ENCODE measurements around the gene TTBK1. TPM values are rescaled to one million over a fixed set of nuclear protein-coding genes. Genes with fewer than 3 reads are reported as not detected.
A peak's percentile ranks its signal among the peaks of the same experiment; 100 is the strongest.

The TTBK1 gene
- total and polyA plus RNA-seq, 7 donors, result under 0.01 to 0.55 (median 0.25) TPM; not detected in 1

DNA sequence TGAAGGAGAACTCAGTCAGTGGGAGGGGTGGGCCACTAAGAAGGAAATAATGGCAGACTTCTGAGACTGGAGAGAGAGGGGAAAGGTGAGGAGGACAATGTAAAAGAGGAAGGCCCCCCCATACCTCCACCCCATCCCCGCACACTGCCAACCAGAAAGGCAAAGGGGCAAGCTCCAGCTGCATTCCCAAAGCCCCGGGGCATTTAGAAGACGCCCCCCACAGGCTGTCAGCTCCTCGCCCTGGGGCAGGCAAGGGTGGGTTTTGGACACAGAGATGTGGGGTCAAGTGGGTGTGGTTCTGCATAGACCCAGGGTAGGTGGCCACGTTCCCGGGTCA lies 34.0 kb downstream of the TTBK1 start:
- peaks cover 0 to 37% (median 29%) of the 10 kb centered on the region in 4 donors for H3K4me1 ChIP-seq
- no peaks in the 10 kb centered on the region for H3K9me3 ChIP-seq
- no peak overlapping the region for H3K4me3 ChIP-seq
- TF ChIP-seq, protein P1, sequence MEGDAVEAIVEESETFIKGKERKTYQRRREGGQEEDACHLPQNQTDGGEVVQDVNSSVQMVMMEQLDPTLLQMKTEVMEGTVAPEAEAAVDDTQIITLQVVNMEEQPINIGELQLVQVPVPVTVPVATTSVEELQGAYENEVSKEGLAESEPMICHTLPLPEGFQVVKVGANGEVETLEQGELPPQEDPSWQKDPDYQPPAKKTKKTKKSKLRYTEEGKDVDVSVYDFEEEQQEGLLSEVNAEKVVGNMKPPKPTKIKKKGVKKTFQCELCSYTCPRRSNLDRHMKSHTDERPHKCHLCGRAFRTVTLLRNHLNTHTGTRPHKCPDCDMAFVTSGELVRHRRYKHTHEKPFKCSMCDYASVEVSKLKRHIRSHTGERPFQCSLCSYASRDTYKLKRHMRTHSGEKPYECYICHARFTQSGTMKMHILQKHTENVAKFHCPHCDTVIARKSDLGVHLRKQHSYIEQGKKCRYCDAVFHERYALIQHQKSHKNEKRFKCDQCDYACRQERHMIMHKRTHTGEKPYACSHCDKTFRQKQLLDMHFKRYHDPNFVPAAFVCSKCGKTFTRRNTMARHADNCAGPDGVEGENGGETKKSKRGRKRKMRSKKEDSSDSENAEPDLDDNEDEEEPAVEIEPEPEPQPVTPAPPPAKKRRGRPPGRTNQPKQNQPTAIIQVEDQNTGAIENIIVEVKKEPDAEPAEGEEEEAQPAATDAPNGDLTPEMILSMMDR (IDR thresholded peaks at IDR 0.05), result no peak
- no peaks in the 10 kb centered on the region for H3K36me3 ChIP-seq
- WGBS, 2 donors, result 37 to 78% methylated on average over 6 of the region's 6 CpGs
- peak overlapping the region in 1 of 4 donors; percentile 77 for H3K27ac ChIP-seq
- no peak for DNase-seq
- H3K27me3 ChIP-seq, result peaks cover 0 to 21% (median 14%) of the 10 kb centered on the region in 3 donors
- intact Hi-C loops (cut with DNase I), result no loop called here

DNA sequence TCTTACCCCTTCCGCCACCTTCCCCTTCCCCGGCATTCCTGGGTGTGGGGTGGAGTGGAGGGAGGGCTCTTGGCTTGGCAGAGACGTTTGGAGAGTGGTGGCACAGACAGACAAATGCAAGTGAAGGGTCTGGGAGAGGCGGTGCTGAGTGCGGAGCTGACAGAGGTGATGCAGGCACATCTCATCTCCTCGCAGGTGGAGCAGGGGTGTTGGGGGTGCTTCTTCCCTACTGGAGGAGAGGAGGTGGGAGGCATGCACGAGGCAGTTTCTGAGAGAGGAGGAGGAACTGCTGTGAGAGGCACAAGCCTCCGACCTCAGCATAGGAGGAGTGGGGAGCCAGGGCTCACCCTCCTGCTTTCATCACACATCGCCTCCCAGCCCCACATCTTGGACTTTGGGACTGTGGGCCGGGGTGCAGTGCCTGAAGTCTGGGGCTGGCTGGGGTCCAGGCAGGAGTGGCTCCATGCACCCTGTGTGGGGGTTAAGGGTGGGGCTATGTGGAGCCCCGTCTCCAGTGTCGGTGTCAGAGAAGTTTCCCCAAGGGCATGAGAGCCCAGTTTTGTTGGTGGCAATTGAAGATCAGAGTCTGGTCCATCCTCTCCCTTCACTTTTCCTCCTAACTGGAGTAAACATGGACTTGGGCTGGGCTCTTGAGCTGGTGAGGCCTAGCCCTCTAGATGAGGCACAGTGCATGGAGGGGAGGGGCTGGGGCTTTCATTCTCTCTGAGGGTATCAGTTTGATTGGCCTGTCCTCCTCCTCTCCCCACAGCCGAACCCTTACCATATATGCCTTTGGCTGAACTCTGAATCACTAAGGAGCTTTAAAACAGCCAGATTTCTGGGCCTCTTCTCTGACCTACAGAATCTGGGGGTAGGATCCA lies 34.6 kb downstream of the TTBK1 start:
- no peak for TF ChIP-seq POLR2AphosphoS5 (IDR thresholded peaks at IDR 0.05)
- TF ChIP-seq, protein P1 (IDR thresholded peaks at IDR 0.05), result no peak
- TF ChIP-seq EP300 (IDR thresholded peaks at IDR 0.05), result no peak
- no peak for TF ChIP-seq POLR2A (IDR thresholded peaks at IDR 0.05)
- Histone ChIP-seq H3K36me3 (no peaks in the 10 kb centered on the region), H3K9me3 (no peaks in the 10 kb centered on the region), H3K27me3 (peaks cover 0 to 21% (median 14%) of the 10 kb centered on the region in 3 donors), H3K4me1 (peaks cover 0 to 37% (median 29%) of the 10 kb centered on the region in 4 donors), H3K4me3 (no peak overlapping the region), H3K27ac (peak overlapping the region; percentile 26 to 77 (median 44))
- DNase-seq, result no peak
- WGBS, 2 donors, result 17 to 72% methylated on average over 13 of the region's 13 CpGs
- intact Hi-C loops (cut with DNase I), result no loop called here

DNA sequence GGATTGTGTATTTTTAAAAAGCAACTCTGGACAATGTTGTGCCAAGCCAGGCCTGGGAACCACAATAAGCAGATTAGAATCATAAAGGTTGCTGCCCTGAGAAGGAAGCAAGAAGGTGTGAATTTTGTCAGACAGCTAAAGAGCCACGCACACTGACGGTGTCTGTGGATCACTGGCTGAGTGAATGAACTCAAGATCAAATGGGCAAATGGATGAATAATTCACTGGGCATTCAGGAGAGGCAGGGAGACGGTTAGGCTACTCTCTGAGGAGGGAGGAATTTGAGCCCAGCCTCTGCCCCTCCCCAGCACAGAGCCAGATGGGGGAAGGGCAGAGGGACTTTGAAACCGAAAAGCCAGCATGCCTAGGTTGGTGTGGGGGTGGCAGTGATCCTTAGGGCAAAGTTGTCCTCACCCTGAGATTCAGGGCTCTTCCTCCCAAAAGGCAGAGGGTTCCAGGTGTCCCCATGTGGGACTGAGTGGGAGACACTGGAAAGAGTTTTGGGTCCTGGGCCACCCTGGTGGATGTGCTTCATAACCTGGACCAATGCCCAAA lies 35.3 kb downstream of the TTBK1 start:
- peaks cover 0 to 28% (median 19%) of the 10 kb centered on the region in 3 donors for H3K27me3 ChIP-seq
- no peak for DNase-seq
- no peak overlapping the region for H3K4me3 ChIP-seq
- no peaks in the 10 kb centered on the region for H3K36me3 ChIP-seq
- peaks cover 0 to 37% (median 29%) of the 10 kb centered on the region in 4 donors for H3K4me1 ChIP-seq
- no peaks in the 10 kb centered on the region for H3K9me3 ChIP-seq
- peak overlapping the region; percentile 26 to 77 (median 44) for H3K27ac ChIP-seq
- 13 to 46% methylated on average over 4 of the region's 4 CpGs for WGBS, 2 donors
- no peak for TF ChIP-seq POLR2A (IDR thresholded peaks at IDR 0.05)
- TF ChIP-seq POLR2AphosphoS5 (IDR thresholded peaks at IDR 0.05), result no peak
- no peak for TF ChIP-seq EP300 (IDR thresholded peaks at IDR 0.05)
- TF ChIP-seq, protein P1 (IDR thresholded peaks at IDR 0.05), result no peak
- intact Hi-C loops (cut with DNase I), result no loop called here

DNA sequence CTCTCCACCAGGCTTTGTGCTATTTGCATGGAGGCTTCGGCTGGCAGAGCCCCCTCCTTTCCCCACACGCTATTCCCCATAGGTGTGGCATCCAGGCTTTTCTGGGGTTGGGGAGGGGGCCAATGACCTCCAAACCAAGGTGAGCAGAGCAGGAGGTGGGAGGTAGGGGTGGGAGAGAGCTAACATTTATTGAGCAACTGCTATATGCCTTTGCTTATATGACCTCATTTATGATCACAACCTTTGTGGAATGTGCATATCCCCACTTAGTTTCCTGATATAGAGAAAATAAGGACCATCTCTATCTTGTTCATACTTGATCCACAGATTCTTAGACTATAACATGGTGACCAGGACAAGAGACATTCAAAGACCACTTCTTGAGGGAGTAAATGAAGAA lies 37.0 kb downstream of the TTBK1 start:
- WGBS, 2 donors, result 78 to 84% methylated on average over 2 of the region's 2 CpGs
- H3K9me3 ChIP-seq, result no peaks in the 10 kb centered on the region
- peaks cover 4 to 33% (median 19%) of the 10 kb centered on the region in 3 donors for H3K27me3 ChIP-seq
- H3K36me3 ChIP-seq, result no peaks in the 10 kb centered on the region
- H3K4me3 ChIP-seq, result no peak overlapping the region
- peaks cover 0 to 35% (median 23%) of the 10 kb centered on the region in 4 donors for H3K4me1 ChIP-seq
- DNase-seq, result no peak
- no peak overlapping the region for H3K27ac ChIP-seq
- intact Hi-C loops (cut with DNase I), result no loop called here
- TF ChIP-seq, protein P1 (IDR thresholded peaks at IDR 0.05), result no peak
- TF ChIP-seq EP300 (IDR thresholded peaks at IDR 0.05) (no peak), POLR2AphosphoS5 (IDR thresholded peaks at IDR 0.05) (no peak), POLR2A (IDR thresholded peaks at IDR 0.05) (no peak)
